Neural cell (in vitro differentiated cells): Measurements from ENCODE around the gene ZNF248. TPM values are rescaled to one million over a fixed set of nuclear protein-coding genes. Genes with fewer than 3 reads are reported as not detected.

Experiments
- H2AFZ ChIP-seq: fragments of 200-600, 300-800 bp; sonication (generic), shearing (Covaris generic); 2 replicates; pipeline ENCODE4 v1.6.0; 2014; ENCODE audit warnings: low read depth, mild to moderate bottlenecking, antibody characterized with exemption, low read length, moderate library complexity
- H3F3A ChIP-seq: fragments of 200-600 bp; shearing (Covaris generic); 2 replicates; pipeline ENCODE4 v1.6.1; 2016; ENCODE audit warnings: mild to moderate bottlenecking, moderate library complexity, mixed read lengths, antibody characterized with exemption, low read length; ENCODE audit not compliant: insufficient read depth, poor library complexity, severe bottlenecking
- H3K27ac ChIP-seq: fragments of 200-600, 300-800 bp; sonication (generic), shearing (Covaris generic); 2 replicates; pipeline ENCODE4 v1.5.1; 2014; ENCODE audit warnings: mild to moderate bottlenecking, low read length, moderate library complexity
- H3K27me3 ChIP-seq: fragments of 300-800, 200-600 bp; sonication (generic), shearing (Covaris generic); 2 replicates; pipeline ENCODE4 v1.6.0; 2014; ENCODE audit warnings: mild to moderate bottlenecking, low read depth, low read length, moderate library complexity; ENCODE audit not compliant: insufficient read depth
- H3K36me3 ChIP-seq: fragments of 300-800, 200-600 bp; sonication (generic), shearing (Covaris generic); 2 replicates; pipeline ENCODE4 v1.5.1; 2014; ENCODE audit warnings: mild to moderate bottlenecking, antibody characterized with exemption, low read length, moderate library complexity; ENCODE audit not compliant: insufficient read depth
- H3K4me2 ChIP-seq: fragments of 300-800, 200-600 bp; sonication (generic), shearing (Covaris generic); 2 replicates; pipeline ENCODE4 v1.6.0; 2014; ENCODE audit warnings: mild to moderate bottlenecking, low read length
- H3K4me3 ChIP-seq: fragments of 300-800, 200-600 bp; sonication (generic), shearing (Covaris generic); 2 replicates; pipeline ENCODE4 v1.5.1; 2014; ENCODE audit warnings: mild to moderate bottlenecking, low read length, moderate library complexity
- H3K79me2 ChIP-seq: fragments of 200-600 bp; shearing (Covaris generic); replicated peaks from 2 replicates; pipeline ENCODE4 v1.6.0; 2014; ENCODE audit warnings: mild to moderate bottlenecking, low read length, moderate library complexity; ENCODE audit not compliant: insufficient read depth
- H3K9ac ChIP-seq: fragments of 300-800, 200-600 bp; sonication (generic), shearing (Covaris generic); 2 replicates; pipeline ENCODE4 v1.6.1; 2016; ENCODE audit warnings: mild to moderate bottlenecking, low read length, mixed read lengths
- H3K9me2 ChIP-seq: fragments of 200-600 bp; shearing (Covaris generic); 2 replicates; pipeline ENCODE4 v1.6.1; 2016; ENCODE audit warnings: mild to moderate bottlenecking, low read length, mixed read lengths; ENCODE audit not compliant: insufficient read depth
- H3K9me3 ChIP-seq: fragments of 200-600, 300-800 bp; sonication (generic), shearing (Covaris generic); 2 replicates; pipeline ENCODE4 v1.6.1; 2016; ENCODE audit warnings: mild to moderate bottlenecking, mixed run types, low read length, moderate library complexity, mixed read lengths
- H4K20me1 ChIP-seq: fragments of 200-600 bp; shearing (Covaris generic); 2 replicates; pipeline ENCODE4 v1.6.1; 2016; ENCODE audit warnings: mild to moderate bottlenecking, mixed run types; ENCODE audit not compliant: insufficient read depth
- EP300 ChIP-seq: fragments of 450-650 bp; conservative IDR thresholded peaks from 2 replicates; pipeline ENCODE4 v1.6.1; 2014; ENCODE audit warnings: antibody characterized with exemption, mild to moderate bottlenecking, moderate library complexity; ENCODE audit not compliant: poor library complexity, severe bottlenecking
- EZH2 ChIP-seq: fragments of 200-600, 300-800 bp; shearing (Covaris generic), sonication (generic); IDR thresholded peaks from 2 replicates; pipeline ENCODE4 v1.6.1; 2014; ENCODE audit warnings: antibody characterized with exemption, low read length, borderline replicate concordance, mild to moderate bottlenecking; ENCODE audit not compliant: insufficient read depth, poor library complexity, severe bottlenecking
- MXI1 ChIP-seq: fragments of 450-650 bp; conservative IDR thresholded peaks from 2 replicates; pipeline ENCODE4 v1.6.1; 2014; ENCODE audit warnings: antibody characterized with exemption, mild to moderate bottlenecking; ENCODE audit not compliant: poor library complexity, severe bottlenecking
- POLR2AphosphoS5 ChIP-seq: IDR thresholded peaks from 2 replicates; pipeline ENCODE4 v1.6.1; 2012
- RAD21 ChIP-seq: fragments of 450-650 bp; conservative IDR thresholded peaks from 2 replicates; pipeline ENCODE4 v1.6.1; 2014; ENCODE audit warnings: antibody characterized with exemption, mild to moderate bottlenecking, moderate library complexity
- SMC3 ChIP-seq: fragments of 450-650 bp; conservative IDR thresholded peaks from 2 replicates; pipeline ENCODE4 v1.6.1; 2014; ENCODE audit warnings: antibody characterized with exemption, mild to moderate bottlenecking, moderate library complexity; ENCODE audit not compliant: poor library complexity
- TAF1 ChIP-seq: IDR thresholded peaks from 2 replicates; pipeline ENCODE4 v1.6.1; 2012; ENCODE audit warnings: low read depth
- polyA plus RNA-seq: library from polyadenylated mRNA; depleted of rRNA; stranded (reverse); fragments of >200 nt; gene quantifications from 2 replicates; pipeline ENCODE4 v1.2.3, GENCODE V29; 2014
- TF ChIP-seq, protein P1 (sequence below): fragments of 450-650 bp; IDR thresholded peaks from 2 replicates; pipeline ENCODE4 v1.5.1; 2014; ENCODE audit warnings: antibody characterized with exemption, mild to moderate bottlenecking, moderate library complexity; ENCODE audit not compliant: poor library complexity, severe bottlenecking
- TF ChIP-seq, protein P2 (sequence below): IDR thresholded peaks from 2 replicates; pipeline ENCODE4 v1.6.1; 2012; ENCODE audit warnings: borderline replicate concordance

Gene ZNF248
- polyA plus RNA-seq, 1 donor from 2014 or later: 0.24 TPM

- no peak overlapping the region for H3K9ac ChIP-seq
- no peaks in the 10 kb centered on the region for H3K79me2 ChIP-seq
- TF ChIP-seq EZH2 (no peak), MXI1 (no peak), TAF1 (no peak), POLR2AphosphoS5 (no peak), RAD21 (no peak), SMC3 (no peak), EP300 (no peak)
- TF ChIP-seq, protein P1, sequence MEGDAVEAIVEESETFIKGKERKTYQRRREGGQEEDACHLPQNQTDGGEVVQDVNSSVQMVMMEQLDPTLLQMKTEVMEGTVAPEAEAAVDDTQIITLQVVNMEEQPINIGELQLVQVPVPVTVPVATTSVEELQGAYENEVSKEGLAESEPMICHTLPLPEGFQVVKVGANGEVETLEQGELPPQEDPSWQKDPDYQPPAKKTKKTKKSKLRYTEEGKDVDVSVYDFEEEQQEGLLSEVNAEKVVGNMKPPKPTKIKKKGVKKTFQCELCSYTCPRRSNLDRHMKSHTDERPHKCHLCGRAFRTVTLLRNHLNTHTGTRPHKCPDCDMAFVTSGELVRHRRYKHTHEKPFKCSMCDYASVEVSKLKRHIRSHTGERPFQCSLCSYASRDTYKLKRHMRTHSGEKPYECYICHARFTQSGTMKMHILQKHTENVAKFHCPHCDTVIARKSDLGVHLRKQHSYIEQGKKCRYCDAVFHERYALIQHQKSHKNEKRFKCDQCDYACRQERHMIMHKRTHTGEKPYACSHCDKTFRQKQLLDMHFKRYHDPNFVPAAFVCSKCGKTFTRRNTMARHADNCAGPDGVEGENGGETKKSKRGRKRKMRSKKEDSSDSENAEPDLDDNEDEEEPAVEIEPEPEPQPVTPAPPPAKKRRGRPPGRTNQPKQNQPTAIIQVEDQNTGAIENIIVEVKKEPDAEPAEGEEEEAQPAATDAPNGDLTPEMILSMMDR: no peak
- TF ChIP-seq, protein P2, sequence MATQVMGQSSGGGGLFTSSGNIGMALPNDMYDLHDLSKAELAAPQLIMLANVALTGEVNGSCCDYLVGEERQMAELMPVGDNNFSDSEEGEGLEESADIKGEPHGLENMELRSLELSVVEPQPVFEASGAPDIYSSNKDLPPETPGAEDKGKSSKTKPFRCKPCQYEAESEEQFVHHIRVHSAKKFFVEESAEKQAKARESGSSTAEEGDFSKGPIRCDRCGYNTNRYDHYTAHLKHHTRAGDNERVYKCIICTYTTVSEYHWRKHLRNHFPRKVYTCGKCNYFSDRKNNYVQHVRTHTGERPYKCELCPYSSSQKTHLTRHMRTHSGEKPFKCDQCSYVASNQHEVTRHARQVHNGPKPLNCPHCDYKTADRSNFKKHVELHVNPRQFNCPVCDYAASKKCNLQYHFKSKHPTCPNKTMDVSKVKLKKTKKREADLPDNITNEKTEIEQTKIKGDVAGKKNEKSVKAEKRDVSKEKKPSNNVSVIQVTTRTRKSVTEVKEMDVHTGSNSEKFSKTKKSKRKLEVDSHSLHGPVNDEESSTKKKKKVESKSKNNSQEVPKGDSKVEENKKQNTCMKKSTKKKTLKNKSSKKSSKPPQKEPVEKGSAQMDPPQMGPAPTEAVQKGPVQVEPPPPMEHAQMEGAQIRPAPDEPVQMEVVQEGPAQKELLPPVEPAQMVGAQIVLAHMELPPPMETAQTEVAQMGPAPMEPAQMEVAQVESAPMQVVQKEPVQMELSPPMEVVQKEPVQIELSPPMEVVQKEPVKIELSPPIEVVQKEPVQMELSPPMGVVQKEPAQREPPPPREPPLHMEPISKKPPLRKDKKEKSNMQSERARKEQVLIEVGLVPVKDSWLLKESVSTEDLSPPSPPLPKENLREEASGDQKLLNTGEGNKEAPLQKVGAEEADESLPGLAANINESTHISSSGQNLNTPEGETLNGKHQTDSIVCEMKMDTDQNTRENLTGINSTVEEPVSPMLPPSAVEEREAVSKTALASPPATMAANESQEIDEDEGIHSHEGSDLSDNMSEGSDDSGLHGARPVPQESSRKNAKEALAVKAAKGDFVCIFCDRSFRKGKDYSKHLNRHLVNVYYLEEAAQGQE: no peak
- no peaks in the 10 kb centered on the region for H3K27me3 ChIP-seq
- H3K4me3 ChIP-seq: no peak overlapping the region
- H2AFZ ChIP-seq: no peak overlapping the region
- peaks cover 6% of the 10 kb centered on the region for H3K9me3 ChIP-seq
- H4K20me1 ChIP-seq: no peaks in the 10 kb centered on the region
- H3K4me2 ChIP-seq: no peak overlapping the region
- no peaks in the 10 kb centered on the region for H3K36me3 ChIP-seq
- H3K27ac ChIP-seq: no peak overlapping the region
- H3F3A ChIP-seq: no peaks in the 10 kb centered on the region
- no peaks in the 10 kb centered on the region for H3K9me2 ChIP-seq
These were observed 526 bp downstream of the ZNF248 start for GRCh38 chr10:37856881-37857286.

DNA sequence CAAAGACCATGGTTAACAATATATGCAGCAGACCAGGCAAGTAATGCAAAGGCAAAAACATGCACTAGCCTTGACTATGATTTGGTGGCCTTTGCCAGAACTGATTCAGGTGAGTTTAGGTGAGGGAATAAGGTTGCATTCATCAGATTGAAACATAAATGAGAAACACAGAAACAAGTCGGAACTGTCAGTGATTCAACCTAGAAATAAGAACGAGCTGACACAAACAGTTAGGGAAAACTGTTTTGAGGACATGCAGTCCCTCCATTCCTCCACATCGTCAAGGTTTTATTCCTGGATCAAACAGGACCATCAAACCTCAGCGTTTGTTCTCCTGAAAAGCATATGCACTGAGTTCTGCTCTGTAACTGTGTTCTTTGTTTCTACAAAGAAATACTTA is 1.8 kb downstream of the ZNF248 start:
- no peak overlapping the region for H3K4me2 ChIP-seq
- H4K20me1 ChIP-seq: no peaks in the 10 kb centered on the region
- no peaks in the 10 kb centered on the region for H3K36me3 ChIP-seq
- no peak overlapping the region for H3K9ac ChIP-seq
- no peaks in the 10 kb centered on the region for H3K9me2 ChIP-seq
- TF ChIP-seq TAF1 (no peak), MXI1 (no peak), POLR2AphosphoS5 (no peak), EP300 (no peak), EZH2 (no peak), SMC3 (no peak), RAD21 (no peak)
- TF ChIP-seq, protein P1: no peak
- TF ChIP-seq, protein P2: no peak
- no peaks in the 10 kb centered on the region for H3K79me2 ChIP-seq
- peaks cover 3% of the 10 kb centered on the region for H3K9me3 ChIP-seq
- no peaks in the 10 kb centered on the region for H3K27me3 ChIP-seq
- H3K4me3 ChIP-seq: no peak overlapping the region
- no peak overlapping the region for H2AFZ ChIP-seq
- no peak overlapping the region for H3K27ac ChIP-seq
- no peaks in the 10 kb centered on the region for H3F3A ChIP-seq
